Right cardiac atrium (tissue), 5 donors: Measurements from ENCODE around the gene RAP1GDS1. TPM values are rescaled to one million over a fixed set of nuclear protein-coding genes. Genes with fewer than 3 reads are reported as not detected.
A peak's percentile ranks its signal among the peaks of the same experiment; 100 is the strongest.
"Not testable (repeated sequence)": the region's sequence is repeated elsewhere in the genome, so short reads cannot be mapped to it uniquely, and the experiment has no call there.

Source experiments
- ATAC-seq, 2 donors: fragments of 200-7000 bp; cut with Tn5 transposase; one replicate each; pipeline versions ENCODE4 v1.8.0 to v1.9.1; 2020; ENCODE audit warnings: moderate library complexity in 2 of 2, mild to moderate bottlenecking in 1 of 2
- DNase-seq, 3 donors: peaks; one replicate each; pipeline ENCODE4 v3.0.0-alpha.2; 2020
- H3K27ac ChIP-seq: one replicate; pipeline ENCODE4 v1.5.1; 2013; ENCODE audit warnings: mild to moderate bottlenecking, low read length, control low read depth, moderate library complexity
- H3K27me3 ChIP-seq: one replicate; pipeline ENCODE4 v1.6.1; 2013; ENCODE audit not compliant: control insufficient read depth, insufficient read depth
- H3K4me1 ChIP-seq: one replicate; pipeline ENCODE4 v1.6.1; 2013; ENCODE audit warnings: low read length; ENCODE audit not compliant: control insufficient read depth, insufficient read depth
- H3K4me3 ChIP-seq: one replicate; pipeline ENCODE4 v1.5.1; 2013; ENCODE audit warnings: low read length, control low read depth
- H3K9me3 ChIP-seq: one replicate; pipeline ENCODE4 v1.6.1; 2013; ENCODE audit warnings: low read length; ENCODE audit not compliant: control insufficient read depth
- WGBS: extraction: QIAGEN DNeasy Blood & Tissue Kit; methylation state at CpG from one replicate; pipeline ENCODE4 v1.1.7; 2013; 5-methylcytosine and 5-hydroxymethylcytosine counted together
- intact Hi-C, 4 donors: fragments of 100-400 bp; cut with DNase I; formaldehyde crosslinking; loops; one replicate each; pipeline versions ENCODE4 v1.11.0 to v1.14.0; 2022 to 2023
- polyA plus RNA-seq: library from polyadenylated mRNA; stranded (reverse); fragments of 200-250 nt; gene quantifications from one replicate; pipeline ENCODE4 v1.2.3, GENCODE V29; 2013
- total RNA-seq, 4 donors: library from RNA; stranded (reverse); fragmentation: NEBNext Ultra II Directional; extraction: Animal tissue kit (Norgen Biotek cat#: 25700); gene quantifications; one replicate each; pipeline ENCODE4 v1.2.1, GENCODE V29; 2021
- donor health status: healthy with polysubstance abuse.
- donor health status: DM: no; HTN: yes; CAD: no.
- donor health status: DM: no; HTN: no; CAD: no.
- donor health status: DM: no; HTN: yes; CAD: no; lungs with severe emphysema.
- donor health status: DM: yes; HTN: yes; CAD: no.

Gene RAP1GDS1
- total and polyA plus RNA-seq, 5 donors: 5.0 to 14.8 (median 11.6) TPM

DNA sequence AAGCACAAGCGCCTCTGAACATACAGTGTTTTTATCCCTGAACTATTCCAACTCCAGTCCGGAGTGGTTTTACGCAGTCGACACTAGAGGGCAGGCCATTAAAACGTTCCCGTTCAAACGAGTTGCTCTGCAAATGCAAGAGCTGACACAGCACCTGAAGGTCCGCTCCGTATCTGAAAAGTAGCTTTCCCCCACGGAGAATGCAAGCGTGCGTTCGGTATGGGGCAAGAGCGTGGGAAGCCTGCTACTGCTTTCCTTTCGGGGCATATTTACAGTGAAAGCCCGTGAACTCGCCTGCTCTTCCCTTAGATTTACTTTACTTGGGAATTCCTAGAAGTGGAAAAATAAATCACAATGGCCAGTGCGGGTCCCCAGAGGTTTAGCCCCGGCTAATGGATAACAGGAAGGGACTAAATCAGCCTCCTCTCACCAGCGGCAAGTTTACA lies 206.5 kb downstream of the RAP1GDS1 start:
- H3K4me1 ChIP-seq: peaks cover 3% of the 10 kb centered on the region
- peak; percentile 55 to 79 (median 73) for DNase-seq
- intact Hi-C loops: loop anchor here in 1 of 4 donors (10.0 kb wide), 1 partner anchor 937 kb away; no protein-coding TSS in a partner anchor
- H3K27ac ChIP-seq: no peak overlapping the region
- no peaks in the 10 kb centered on the region for H3K27me3 ChIP-seq
- 2% methylated on average over 20 of the region's 20 CpGs for WGBS
- peak overlapping the region; percentile 53 for H3K4me3 ChIP-seq
- no peaks in the 10 kb centered on the region for H3K9me3 ChIP-seq
- peak; percentile 91 to 93 for ATAC-seq

DNA sequence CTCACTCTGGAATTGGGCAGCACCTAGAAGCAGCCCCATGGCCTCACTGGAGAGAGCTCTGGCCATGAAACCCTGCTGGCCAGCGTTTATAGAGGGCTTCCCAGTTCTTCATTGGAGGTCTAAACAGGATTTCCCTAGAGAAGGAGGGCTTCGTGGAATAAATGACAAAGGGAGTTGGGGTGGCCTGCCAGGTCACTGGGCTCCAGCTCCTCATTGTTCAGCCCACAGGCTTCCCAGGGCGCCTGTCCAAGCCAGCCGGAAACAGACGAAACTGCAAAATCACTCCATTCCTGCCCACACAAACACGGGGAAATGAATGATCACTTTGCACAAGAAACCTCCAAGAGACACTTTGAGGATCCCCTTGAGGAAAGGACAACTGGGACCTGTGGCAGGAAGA lies 207.5 kb downstream of the RAP1GDS1 start:
- 32% methylated on average over 6 of the region's 6 CpGs for WGBS
- H3K27ac ChIP-seq: peak overlapping the region; percentile 29
- intact Hi-C loops: loop anchor here in 1 of 4 donors (10.0 kb wide), 1 partner anchor 936 kb away; no protein-coding TSS in a partner anchor
- ATAC-seq (peak; percentile 64 to 79), DNase-seq (peak; percentile 43 to 79 (median 78))
- H3K9me3 ChIP-seq: no peaks in the 10 kb centered on the region
- no peak overlapping the region for H3K4me3 ChIP-seq
- H3K27me3 ChIP-seq: no peaks in the 10 kb centered on the region
- peaks cover 3% of the 10 kb centered on the region for H3K4me1 ChIP-seq

DNA sequence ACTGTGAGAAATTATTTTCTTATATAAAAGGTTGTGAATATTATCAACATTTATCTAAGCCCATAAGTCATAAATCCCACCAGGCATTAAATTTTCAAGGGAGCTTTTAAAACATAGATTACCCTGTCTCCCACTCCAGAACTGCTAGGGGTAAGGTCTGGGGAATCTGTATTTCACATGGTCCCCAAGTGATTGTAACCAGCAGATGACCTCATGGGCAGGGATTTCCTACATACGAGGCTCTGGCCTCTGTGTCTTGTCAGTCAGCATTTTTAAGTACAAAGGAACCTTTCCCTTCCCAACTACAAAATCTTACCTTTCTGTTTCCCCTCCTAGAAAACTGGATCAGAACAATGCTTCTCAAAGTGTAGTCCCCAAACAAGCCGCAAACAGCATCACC lies 208.6 kb downstream of the RAP1GDS1 start:
- Histone ChIP-seq H3K4me3 (no peak overlapping the region), H3K27ac (no peak overlapping the region), H3K27me3 (no peaks in the 10 kb centered on the region), H3K9me3 (no peaks in the 10 kb centered on the region), H3K4me1 (peaks cover 3% of the 10 kb centered on the region)
- intact Hi-C loops: loop anchor here in 1 of 4 donors (10.0 kb wide), 1 partner anchor 935 kb away; no protein-coding TSS in a partner anchor
- ATAC-seq (no peak), DNase-seq (no peak)
- 59% methylated on average over 2 of the region's 2 CpGs for WGBS

DNA sequence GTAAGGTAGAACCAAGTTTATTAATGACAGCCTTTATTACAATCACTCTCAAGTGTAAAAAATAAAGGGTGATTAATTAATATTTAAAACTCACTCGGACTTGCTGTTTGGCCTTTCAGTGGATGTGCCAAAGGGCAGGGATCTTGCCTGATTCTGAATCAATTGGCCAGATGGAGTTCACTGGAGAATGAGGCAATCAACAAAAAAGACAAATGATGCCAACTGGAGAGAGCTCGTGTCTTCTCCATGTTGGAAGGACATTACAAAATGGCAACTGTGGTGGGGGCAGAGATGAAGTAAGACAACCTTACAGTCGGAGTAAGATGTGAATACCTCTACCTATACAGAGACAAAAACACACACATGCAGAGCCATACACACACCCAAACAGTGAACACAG lies 209.2 kb downstream of the RAP1GDS1 start:
- Histone ChIP-seq H3K27me3 (no peaks in the 10 kb centered on the region), H3K27ac (no peak overlapping the region), H3K4me3 (no peak overlapping the region), H3K9me3 (no peaks in the 10 kb centered on the region), H3K4me1 (peaks cover 3% of the 10 kb centered on the region)
- DNase-seq: no peak
- WGBS: 80% methylated on average over 3 of the region's 3 CpGs
- ATAC-seq: no peak
- intact Hi-C loops: no loop called here

DNA sequence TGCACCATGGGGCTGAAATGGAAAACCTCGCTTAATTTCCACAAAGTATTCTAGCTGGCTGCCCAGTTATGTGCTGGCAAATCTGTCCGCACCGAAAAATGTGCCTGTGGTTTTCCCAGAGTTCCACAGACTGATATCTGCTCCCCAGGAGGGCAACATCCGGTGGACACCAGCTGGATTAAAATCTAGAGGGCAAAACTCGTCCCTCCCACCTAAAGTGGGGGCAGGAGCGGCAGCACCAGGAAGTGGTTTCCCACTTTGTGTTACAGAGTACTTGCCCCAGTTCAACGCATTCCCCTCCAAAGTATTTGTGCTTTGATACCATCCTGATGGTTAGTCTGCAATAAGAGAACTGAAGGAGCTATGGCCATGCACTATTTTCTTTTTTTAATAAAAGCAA lies 209.6 kb downstream of the RAP1GDS1 start:
- no peaks in the 10 kb centered on the region for H3K27me3 ChIP-seq
- no peak for ATAC-seq
- H3K4me3 ChIP-seq: no peak overlapping the region
- no peak for DNase-seq
- intact Hi-C loops: no loop called here
- H3K27ac ChIP-seq: no peak overlapping the region
- WGBS: 83% methylated on average over 7 of the region's 7 CpGs
- H3K4me1 ChIP-seq: peaks cover 3% of the 10 kb centered on the region
- H3K9me3 ChIP-seq: no peaks in the 10 kb centered on the region

DNA sequence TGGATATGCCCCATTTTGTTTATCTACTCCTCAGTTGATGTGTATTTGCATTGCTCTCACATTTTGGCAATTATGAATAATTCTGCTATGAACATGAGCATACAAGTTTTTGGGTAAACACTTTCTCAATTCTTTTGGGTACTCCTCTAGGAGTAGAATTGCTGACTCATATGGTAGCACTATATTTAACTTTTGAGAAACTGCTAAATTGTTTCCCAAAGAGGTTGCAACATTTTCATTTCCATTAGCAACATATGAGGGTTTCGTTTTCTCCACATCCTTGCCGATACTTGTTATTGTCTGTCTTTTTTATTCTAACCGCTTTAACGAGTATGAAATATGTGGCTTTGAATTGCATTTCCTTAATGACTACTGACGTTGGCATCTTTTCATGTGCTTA lies 211.9 kb downstream of the RAP1GDS1 start:
- no peak overlapping the region for H3K27ac ChIP-seq
- ATAC-seq: no peak
- intact Hi-C loops: no loop called here

DNA sequence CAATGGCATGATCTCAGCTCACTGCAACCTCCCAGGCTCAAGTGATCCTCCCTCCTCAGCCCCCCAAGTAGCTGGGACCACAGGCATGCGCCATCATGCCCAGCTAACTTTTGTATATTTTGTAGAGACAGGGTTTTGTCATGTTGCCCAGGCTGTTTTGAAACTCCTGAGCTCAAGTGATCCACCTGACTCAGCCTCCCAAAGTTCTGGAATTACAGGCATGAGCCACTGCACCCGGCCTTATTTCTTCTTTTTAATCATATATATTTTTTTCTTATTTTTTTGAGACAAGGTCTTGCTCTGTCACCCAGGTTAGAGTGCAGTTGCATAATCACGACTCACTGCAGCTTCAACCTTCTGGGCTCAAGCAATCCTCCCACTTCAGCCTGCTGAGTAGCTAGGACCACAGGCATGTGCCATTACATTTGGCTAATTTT lies 213.2 kb downstream of the RAP1GDS1 start:
- intact Hi-C loops: no loop called here
- DNase-seq: no peak
- H3K27ac ChIP-seq: no peak overlapping the region
- ATAC-seq: no peak
- WGBS: 93% methylated on average over 3 of the region's 3 CpGs
- no peak overlapping the region for H3K4me3 ChIP-seq
- no peaks in the 10 kb centered on the region for H3K9me3 ChIP-seq
- H3K27me3 ChIP-seq: no peaks in the 10 kb centered on the region
- no peaks in the 10 kb centered on the region for H3K4me1 ChIP-seq

More for the DNA sequence above, 211.9 kb downstream of the RAP1GDS1 start:
- H3K4me1 ChIP-seq: peaks cover 3% of the 10 kb centered on the region
- DNase-seq: no peak
- H3K27me3 ChIP-seq: no peaks in the 10 kb centered on the region
- WGBS: 85% methylated on average over 5 of the region's 5 CpGs
- no peaks in the 10 kb centered on the region for H3K9me3 ChIP-seq
- no peak overlapping the region for H3K4me3 ChIP-seq

DNA sequence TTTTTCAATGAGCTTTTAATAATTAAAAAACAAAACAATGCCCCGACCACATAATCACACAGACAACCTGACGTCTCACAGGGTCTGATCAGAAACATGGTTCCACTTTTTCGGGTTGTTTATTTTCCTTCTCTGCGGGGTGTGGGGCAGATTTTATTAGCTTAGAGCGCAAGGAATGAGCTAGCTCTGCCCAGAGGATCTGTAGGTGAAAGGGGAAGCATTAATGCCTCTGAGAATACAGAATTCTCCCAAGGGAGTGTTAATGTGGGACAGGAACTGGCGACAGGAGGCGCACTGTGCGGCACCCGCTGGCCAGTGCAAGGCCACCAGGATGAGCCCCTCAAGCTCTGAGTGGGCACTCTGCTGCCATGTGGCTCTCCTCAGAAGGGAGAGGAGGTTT lies 215.7 kb downstream of the RAP1GDS1 start:
- 92% methylated on average over 9 of the region's 9 CpGs for whole genome bisulfite sequencing
- DNase-seq: no peak
- Histone ChIP-seq H3K4me3 (no peak overlapping the region), H3K27me3 (no peaks in the 10 kb centered on the region), H3K9me3 (no peaks in the 10 kb centered on the region), H3K4me1 (no peaks in the 10 kb centered on the region), H3K27ac (no peak overlapping the region)
- intact Hi-C loops: no loop called here
- no peak for ATAC-seq

DNA sequence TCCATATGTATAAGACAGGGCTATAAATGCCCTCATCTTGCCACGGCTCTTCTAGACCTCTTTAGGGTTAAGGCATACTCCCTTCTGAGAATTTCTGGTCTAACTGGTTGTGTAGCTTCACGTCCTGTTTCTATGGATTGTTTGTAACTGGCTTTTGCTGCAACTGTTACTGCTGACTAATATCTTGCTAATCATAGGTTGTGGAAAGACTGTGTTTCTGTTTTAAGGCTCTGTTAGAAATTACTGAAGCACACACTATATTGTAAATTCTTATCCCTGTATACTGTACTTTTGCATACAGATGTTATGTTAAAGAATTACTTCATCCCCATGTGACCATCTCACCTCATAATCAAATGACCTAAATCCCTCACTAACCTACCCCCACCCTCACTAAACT lies 218.4 kb downstream of the RAP1GDS1 start:
- H3K27ac ChIP-seq, ATAC-seq, H3K4me3 ChIP-seq, H3K9me3 ChIP-seq, H3K4me1 ChIP-seq, intact Hi-C loops, DNase-seq, H3K27me3 ChIP-seq: not testable (repeated sequence)
- 83% methylated on average over 2 of the region's 2 CpGs for WGBS

DNA sequence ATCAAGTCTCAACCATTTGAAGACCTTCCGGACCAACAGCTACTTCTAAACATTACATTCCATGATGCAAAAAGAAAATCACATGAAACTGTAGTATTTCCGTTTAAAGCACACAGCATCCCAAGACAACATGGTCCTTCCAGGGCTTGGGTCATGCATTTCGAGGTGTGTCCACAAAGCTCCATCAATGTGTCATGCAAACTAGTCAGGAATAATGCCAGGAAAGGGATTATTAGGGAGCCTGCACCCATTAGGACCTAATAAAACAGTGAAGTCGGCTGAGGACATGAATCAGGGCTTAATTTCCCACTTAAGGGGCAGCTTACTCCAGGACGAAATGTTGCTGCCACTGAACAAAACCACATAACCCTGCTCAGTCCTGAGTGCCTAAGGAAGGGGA lies 219.4 kb downstream of the RAP1GDS1 start:
- no peaks in the 10 kb centered on the region for H3K27me3 ChIP-seq
- WGBS: 94% methylated on average over 5 of the region's 5 CpGs

DNA sequence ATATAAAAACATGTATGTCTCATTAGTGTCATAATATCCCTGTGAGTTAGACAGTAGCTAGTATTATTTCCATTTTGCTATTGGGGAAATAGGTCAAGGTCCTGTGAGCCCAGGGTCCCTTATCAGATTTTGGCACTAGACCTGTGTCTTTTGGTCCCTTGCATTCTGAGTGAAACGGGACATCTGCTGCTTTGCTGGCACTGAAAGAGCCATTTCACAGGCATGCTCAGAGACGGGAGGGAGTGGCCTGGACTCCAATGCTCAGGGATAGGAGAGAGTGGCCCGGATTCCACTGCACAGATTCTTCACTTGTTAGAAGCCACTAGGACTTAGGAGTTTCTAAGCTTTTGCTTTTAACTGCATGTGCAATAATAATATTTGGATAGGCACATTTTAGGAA lies 220.0 kb downstream of the RAP1GDS1 start:
- 44% methylated on average over 3 of the region's 3 CpGs for WGBS
- no peak overlapping the region for H3K27ac ChIP-seq
- H3K9me3 ChIP-seq: no peaks in the 10 kb centered on the region
- H3K4me3 ChIP-seq: no peak overlapping the region
- peak; percentile 25 to 66 for ATAC-seq
- H3K27me3 ChIP-seq: no peaks in the 10 kb centered on the region
- peak in 1 of 3 donors; percentile 22 for DNase-seq
- intact Hi-C loops: no loop called here
- H3K4me1 ChIP-seq: no peaks in the 10 kb centered on the region

More for the DNA sequence above, 219.4 kb downstream of the RAP1GDS1 start:
- Histone ChIP-seq H3K27ac (no peak overlapping the region), H3K4me3 (no peak overlapping the region), H3K4me1 (no peaks in the 10 kb centered on the region), H3K9me3 (no peaks in the 10 kb centered on the region)
- ATAC-seq (no peak), DNase-seq (no peak)
- intact Hi-C loops: no loop called here

DNA sequence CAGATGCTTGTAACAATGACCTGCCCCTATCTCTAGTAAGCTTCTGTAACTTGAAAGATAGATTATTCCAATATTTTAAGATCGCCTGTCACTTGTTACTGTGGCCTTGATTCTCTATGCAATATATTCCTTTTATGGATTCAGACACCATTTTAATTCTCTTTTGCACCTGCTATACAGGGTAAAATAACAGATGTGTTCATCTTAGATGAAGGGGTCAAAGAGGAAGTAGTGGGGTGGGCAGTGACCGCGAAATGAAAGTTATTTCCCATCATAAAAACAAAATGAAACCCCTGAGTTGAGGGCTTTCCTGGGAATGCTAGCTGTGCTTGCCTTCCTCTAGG lies 221.3 kb downstream of the RAP1GDS1 start:
- intact Hi-C loops: no loop called here
- 83% methylated on average over 3 of the region's 3 CpGs for WGBS
- Histone ChIP-seq H3K9me3 (no peaks in the 10 kb centered on the region), H3K4me3 (no peak overlapping the region), H3K27ac (no peak overlapping the region), H3K27me3 (no peaks in the 10 kb centered on the region), H3K4me1 (no peaks in the 10 kb centered on the region)
- ATAC-seq (no peak), DNase-seq (no peak)
